Measurements from ENCODE around the gene DERL2.
A peak's percentile ranks its signal among the peaks of the same experiment; 100 is the strongest.

Gene DERL2

DNA sequence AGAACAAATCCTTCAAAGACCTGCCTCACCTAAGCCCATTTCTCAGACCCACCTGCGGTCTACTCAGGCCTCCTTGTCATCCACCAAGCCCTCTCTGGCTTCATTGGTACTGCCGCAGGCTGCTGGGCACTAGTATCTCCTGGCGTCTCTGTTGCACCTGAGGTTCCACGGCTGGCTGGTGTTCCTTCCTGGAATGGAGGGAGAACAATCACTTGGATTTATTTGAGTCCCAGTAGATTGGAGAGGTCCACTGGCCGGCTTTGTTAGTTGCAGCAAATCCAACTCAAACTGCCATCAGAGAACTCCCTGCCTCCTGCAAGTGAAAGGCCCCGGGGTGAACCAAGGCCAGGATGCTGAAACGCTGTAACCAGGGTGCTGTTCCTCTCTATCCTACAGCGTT, 15.7 kb upstream of the DERL2 start:
- no peak for DNase-seq (ENCODE audit: low read depth in 3 of 3)

DNA sequence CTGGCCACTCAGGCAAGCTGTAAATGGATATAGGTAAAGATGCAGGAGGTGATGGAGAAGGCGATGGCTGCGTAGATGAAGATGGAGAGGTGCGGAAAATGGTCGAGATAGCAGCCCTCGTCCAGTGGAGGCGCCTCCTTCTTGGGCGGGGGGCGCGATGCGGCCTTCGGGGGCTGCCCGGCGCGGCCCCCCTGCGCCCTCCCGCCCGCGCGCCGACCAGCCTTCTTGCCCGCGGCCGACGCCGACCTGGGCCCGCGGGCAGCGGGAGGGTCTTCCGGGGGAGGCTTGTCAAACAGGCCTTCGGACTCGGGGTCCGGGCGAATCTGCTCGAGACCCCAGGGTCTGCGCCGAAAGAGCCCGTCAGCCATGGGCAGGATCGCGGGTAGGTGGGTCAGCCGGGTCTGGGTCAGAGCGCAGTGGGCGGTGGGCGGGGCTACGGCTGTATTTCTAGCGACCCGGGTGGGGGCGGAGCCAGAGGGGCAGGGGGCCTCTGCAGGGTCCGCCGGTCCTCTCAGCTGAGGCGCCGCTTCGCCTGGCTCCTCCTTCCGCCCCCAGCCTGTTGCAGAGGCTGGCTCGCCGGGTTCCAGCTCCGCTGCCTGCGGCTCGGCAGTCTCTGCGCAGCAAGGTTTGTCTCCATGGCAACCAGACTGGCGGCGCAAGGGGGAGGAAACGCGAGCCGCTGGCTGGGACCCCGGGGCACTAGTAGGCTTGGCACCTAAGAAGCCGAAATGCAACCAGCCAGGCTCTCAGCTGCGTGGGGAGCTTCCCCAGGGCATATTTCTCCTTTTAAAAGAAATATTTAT, 14.8 kb upstream of the DERL2 start:
- peak; percentile 41 to 49 (median 42) for DNase-seq (ENCODE audit: low read depth in 3 of 3)

DNA sequence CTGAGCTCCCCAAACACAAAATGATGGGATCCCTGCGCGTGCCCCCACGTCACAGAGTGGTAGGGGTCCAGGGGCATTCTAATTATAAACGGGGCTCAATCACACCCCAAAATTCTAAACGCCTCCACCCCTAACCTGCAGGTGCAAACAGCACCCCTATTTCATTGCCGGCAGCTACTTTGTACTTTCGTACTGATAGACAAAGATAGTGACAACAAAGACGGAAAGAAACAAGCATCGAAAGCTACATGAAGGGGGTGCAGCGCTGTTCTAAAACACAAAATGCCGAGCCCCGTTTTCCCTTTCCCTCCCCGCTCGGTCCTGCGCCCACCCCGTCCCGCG, 14.2 kb upstream of the DERL2 start:
- DNase-seq (ENCODE audit: low read depth in 3 of 3) = no peak

DNA sequence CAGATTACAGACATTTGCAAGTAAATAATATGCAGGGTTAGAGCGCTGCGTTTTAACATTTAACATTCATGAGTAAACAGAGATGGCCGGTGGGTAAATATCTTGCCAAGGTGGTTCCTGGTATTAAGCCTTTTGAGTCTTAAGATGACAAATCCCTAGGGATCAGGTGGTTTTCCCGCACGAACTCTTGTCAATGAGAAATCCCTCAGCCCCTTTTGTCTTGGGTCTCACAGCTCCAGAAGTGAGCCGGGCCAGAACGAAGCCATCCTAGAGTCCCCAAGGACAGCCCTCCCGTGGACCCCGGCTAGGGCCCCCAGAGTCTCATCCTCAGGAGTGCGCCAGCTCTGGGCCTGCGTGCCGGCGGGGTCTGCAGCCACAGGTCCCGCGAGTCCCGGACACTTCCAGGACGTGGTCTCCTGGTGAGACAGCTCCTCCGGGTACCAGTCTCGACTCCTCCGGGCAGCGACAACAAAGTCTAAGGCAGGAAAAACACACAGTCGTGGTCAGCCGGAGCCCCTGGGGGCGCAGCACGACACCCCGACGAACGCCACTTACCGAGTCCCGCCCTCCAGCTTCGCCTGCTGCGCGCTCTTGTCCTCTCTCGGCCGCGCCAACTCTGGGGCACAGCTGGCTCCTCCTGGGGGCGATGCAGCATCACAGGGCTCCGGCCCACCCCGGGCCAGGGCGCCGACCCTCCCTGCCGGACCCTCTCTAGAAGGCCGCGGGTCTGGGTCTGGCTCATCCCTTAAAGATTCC, 13.7 kb upstream of the DERL2 start:
- DNase-seq (ENCODE audit: low read depth in 3 of 3) = no peak

DNA sequence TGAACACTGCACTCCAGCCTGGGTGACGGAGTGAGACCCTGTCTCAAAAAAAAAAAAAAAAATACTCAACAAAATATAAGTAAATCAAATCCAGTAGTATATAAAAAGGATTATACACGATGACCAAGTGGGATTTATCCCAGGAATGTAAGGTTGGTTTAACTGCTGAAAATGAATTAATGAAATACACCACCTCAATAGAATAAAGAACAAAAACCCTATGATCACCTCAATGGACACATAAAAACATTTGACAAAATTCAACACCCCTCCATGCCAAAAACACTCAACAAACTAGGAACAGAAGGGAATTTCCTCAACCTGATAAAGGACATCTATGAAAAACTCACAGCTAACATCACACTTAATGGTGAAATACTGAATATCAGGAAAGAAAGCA, 7.0 kb upstream of the DERL2 start:
- no peak for DNase-seq (ENCODE audit: low read depth in 3 of 3)

DNA sequence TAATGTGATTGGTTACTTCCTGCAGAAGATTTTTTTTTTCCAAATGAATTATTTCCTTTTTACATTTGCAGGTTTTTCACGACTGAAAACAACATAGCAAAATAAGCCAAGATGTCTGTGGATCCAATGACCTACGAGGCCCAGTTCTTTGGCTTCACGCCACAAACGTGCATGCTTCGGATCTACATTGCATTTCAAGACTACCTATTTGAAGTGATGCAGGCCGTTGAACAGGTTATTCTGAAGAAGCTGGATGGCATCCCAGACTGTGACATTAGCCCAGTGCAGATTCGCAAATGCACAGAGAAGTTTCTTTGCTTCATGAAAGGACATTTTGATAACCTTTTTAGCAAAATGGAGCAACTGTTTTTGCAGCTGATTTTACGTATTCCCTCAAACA, 2.8 kb upstream of the DERL2 start:
- DNase-seq (ENCODE audit: low read depth in 3 of 3) = no peak

DNA sequence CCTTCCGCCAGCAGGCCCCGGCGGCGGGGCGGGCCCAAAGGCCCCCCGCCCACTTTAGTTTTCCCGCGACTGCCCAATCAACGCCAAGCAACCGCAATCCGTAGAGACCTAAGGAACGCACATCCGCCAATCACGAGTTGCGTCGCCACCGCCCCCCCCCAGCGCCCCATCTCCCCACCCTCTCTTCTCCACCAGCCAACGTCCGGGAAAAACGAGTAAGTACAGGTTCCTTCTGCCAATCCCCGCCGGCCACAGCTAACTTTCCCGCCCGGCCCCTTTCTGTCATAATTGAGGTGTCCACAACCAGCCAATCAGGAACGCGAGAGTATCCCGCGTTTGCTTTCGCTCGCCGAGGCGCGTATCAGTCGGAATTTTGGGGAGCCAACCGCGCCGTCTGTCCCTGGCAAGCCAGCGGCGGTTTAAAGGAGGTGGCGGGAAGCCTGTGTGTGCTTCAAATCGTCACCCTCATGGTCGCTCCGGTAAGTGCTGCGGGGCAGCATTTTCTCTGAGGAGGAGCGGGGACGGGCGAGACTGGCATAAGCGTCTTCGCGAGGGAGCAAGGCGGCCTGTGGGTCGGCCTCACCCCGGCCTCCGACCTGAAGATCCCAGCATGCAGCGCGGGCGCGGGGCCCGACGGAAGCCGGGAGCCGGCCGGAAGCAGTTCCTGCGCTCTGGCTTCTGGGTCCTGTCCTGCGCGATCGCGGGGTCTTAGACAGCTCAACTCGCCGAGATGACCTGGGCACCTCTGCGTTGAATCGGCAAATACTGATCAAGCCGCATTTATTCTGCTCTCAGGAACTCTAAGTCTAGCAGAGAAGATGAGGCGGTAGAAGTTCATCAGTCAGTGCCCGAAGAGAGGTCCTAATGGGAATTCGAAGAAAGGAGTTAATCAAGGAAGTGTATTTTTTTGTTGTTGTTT, 487 bp upstream of the DERL2 start, which contains the start of gene MIS12:
Gene MIS12 (plus strand): TSS at position 361 of the 919 bp plus-strand sequence. CDS start 2,297 bp downstream, outside the sequence.
- DNase-seq (ENCODE audit: low read depth in 3 of 3) = peak; percentile 85 to 97 (median 94)

DNA sequence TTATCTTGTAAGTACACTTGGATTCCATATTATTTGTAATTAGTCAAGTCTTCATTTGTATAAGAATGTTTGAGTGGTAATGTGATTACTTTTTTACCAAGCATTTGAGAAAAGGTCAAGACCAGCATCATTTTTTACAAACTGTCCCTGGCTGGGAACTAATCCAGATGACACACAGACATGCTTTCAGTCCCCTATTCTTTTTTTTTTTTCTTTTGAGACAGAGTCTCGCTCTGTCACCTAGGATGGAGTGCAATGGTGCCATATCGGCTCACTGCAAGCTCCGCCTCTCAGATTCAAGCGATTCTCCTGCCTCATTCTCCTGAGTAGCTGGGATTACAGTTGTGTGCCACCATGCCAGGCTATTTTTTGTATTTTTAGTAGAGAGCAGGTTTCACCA, 4.5 kb downstream of the DERL2 start:
- DNase-seq (ENCODE audit: low read depth in 3 of 3) = no peak

DNA sequence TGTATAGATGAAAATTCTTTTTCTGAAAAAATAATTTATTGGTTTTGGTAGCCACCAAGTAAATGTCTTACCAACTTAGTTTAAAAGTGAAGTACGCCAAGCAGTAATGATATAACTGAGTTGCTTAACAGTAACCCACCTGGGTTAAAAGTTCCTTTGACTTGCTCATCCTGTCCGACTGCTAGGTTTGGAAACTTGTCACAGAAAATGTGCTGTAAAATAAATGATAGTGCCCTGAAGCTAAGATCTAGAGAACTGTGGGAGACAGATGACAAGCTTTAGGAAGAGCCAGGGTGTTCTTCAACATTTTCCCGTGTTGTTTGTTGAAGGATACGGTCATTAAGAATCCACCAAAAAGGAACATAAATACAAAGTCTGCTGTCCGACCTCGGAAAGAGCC, 5.0 kb downstream of the DERL2 start:
- no peak for DNase-seq (ENCODE audit: low read depth in 3 of 3)

DNA sequence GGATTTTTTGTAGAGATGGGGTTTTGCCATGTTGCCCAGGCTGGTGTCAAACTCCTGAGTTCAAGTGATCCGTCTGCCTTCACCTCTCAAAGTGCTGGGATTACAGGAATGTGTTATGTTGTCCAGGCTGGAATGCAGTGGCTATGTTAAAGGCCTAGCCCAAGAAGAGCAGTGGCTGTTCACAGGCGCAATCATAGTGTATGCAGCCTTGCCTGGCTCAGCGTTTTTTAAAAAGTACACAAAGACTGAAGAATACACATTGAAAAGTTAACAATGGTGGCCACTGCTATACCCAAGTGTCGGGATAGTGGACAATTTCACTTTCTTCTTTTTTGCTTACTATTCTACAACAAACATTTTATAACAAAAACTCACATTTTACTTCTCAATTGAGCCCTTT, 7.0 kb downstream of the DERL2 start:
- no peak for DNase-seq (ENCODE audit: low read depth in 3 of 3)

DNA sequence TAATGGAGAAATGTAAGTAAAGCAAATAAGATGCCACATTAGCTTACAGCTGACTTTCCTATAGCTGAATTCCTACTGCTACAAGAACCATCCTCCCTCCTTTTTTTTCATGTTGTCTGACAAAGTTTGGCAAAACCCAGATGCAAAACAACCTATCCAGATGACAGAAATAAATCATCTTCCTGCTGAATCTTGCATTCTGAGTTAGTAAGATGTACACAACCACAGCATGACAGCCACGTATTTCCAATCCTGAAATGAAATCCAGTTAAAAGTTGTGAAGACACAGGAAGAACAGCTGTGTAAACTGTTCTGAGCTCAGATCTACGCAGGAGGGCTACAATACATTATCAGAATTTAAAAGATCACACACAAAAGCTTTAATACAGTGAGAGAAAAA, 12.1 kb downstream of the DERL2 start:
- no peak for DNase-seq (ENCODE audit: low read depth in 3 of 3)

DNA sequence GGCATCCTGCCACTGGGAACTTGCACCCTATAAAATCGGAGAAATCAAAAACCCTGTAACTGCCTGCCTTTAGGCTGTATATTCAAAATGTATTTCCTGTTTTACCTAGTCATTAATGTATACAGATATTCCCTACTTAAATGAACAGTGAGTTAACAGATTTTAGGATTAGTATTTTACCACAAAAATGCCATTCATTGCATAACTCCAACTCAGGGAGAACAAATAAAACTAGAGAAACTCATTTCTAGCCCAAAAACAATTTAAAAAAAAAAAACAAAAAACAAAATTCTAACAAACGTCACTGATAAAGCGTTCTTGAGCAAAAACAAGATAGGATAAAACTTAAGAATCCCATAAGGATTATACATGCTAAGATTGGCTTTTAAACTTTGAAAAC, 13.5 kb downstream of the DERL2 start:
- no peak for DNase-seq (ENCODE audit: low read depth in 3 of 3)

DNA sequence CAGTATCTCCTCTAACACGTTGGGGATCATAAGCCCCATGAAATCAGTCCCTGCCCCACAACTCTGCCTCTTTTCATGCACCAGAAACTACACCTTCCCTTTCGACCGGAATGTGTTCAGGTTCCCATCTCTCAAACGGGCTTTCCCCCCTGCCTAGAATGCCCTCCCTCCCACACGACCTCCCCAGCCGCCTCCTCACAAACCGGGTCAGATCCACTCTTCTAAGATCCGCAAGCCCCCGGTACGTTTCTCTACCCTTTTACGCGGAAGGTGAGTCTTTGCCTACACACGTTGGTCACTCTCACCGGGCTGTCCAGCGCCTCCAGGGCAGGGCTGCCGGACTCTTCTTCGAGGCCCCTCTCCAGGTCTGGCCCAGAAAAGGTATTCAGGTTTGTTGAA, 17.9 kb downstream of the DERL2 start:
- peak in 2 of 3 experiments; percentile 10 to 26 for DNase-seq (ENCODE audit: low read depth in 3 of 3)

DNA sequence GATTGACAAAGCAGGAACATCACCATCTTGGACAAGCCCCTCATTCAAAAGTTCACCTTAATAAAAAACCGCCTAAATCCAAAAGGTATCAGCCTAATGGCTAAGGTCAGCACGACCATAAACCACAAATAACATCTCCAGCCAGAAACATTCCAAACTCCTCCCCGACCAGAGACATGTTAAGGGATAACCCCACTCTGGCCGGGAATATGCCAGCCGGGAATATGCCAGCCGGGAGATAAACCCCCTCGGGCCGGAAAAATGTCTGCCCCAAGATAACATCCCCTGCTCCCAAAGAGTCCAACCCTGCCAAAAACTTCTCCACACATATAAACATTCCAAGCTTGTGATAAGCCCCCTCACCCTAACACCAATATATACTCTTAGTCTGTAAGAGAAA, 18.6 kb downstream of the DERL2 start:
- no peak for DNase-seq (ENCODE audit: low read depth in 3 of 3)

DNA sequence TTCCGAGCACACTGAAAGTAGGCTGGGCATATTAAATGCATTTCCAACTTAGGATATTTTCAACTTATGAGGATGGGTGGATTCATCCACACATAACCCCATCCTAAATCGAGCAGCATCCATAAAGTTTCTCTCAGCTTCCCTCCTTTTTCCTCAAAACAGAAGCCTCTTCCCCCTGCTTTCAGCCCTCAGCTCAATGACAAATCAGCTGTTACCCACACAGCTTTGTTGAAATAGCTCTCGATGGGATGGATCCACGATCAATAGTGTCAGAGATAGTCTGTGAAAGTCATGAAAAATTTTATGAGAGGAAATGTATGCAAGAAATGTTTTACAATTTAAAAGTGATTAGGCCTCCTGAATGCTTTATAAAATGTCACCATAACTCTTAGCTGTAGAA, 19.7 kb downstream of the DERL2 start:
- DNase-seq (ENCODE audit: low read depth in 3 of 3) = no peak

DNA sequence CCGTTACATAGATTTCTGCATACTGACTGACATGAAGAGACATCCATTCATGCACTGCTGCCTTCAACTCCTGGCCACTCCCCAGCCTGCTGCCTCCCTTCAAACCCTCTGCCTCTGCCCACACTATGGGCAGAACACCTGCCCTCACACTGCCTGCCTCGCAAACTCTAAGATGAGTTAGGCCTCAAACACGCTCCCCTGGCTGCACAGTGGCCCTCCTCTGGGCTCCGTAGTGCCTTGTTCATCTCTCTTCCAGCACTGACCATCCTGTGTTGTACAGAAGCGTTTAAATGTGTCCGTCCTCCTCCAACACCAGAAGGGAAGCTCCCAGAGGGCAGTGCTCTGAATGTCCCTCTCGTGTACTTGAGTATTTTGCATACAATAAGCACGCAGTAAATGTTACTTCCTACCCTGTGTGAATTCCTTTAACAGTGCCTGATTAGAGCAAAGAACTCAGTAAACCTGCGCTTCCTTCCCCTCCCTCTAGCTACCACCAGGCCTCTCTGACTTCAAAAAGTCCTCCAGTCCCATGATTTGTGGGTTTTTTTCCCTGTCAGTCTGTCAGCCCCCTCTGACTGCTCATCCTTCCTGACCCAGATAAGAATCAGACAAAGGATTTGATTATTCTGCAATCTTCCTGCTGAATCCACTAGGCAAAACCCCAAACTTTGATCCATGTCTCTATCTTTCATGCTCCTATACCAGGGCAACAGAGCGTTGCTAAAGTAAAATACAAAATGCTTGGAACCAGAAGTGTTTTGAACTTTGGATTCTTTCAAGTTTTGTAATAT, 21.1 kb downstream of the DERL2 start:
- no peak for DNase-seq (ENCODE audit: low read depth in 3 of 3)

DNA sequence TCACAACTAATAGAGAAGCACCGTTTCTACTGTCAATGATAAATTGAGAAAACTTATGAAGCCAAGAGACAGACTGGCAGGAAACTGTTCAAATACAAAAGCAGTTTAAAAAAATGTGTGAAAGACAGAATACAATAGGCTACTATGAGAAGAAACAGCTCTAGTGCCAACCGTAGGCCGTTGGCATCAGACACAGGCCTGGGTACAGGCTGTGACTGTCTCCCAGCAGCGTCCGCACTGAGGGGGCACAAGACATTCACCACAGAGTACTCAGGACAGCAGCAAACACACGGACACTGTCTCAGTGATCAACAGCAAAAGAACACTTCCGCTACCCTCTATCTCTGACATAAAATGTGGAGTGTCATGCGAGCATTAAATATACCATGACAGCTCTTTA, 39.2 kb downstream of the DERL2 start:
- no peak for DNase-seq (ENCODE audit: low read depth in 3 of 3)

DNA sequence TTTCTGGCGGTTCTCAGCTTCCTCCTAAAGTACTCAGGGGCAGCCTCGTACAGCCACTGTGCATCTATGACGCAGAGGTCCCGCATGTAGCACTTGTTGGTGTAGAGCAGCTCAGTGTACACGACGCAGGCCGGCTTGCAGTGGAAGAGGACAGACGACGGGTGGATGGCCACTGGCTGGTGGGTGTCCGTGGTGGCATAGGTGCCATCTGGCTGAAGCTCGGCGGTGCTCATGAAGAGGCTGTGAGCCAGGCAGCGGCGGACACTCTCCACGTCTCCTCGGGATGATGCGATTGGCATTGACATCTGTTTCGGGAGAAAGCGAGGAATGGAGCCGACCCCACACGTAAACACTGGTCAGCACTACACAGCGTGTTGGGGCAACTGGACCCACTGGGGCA, 41.8 kb downstream of the DERL2 start:
- no peak for DNase-seq (ENCODE audit: low read depth in 3 of 3)

DNA sequence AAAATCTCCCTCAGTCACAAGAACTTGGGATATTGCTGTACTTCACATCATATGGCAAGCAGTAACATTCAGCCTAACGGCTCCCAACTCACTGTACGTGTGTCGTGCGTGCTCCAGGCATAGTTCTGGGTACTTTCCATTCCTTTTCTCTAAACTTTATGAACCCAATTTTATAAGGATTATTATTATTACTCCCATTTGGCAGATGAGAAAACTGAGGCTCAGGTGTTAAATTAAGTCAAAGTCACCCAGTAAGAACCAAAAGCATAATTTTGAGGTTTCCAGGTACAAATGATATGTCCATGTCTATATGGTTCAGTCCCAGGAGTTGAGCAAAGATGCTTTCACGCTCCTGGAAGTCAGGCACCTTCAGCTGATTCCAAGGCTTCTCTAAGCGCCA, 42.2 kb downstream of the DERL2 start:
- DNase-seq (ENCODE audit: low read depth in 3 of 3) = no peak

DNA sequence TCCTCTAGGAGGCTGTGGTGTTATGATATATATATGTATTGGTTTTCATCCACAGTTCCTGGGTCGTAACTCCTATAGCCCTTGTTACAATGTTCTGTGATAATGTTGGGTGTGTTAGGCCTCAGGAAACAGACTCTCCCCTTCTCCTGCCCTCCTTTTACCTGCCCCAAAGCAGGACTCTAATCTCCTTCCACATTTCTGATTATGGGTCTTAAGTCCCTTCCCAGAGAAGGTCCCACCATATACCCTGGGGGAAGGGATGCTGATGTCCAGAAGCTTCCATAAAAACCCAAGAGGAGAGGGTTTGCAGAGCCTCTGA, 46.6 kb downstream of the DERL2 start:
- DNase-seq (ENCODE audit: low read depth in 3 of 3) = no peak

DNA sequence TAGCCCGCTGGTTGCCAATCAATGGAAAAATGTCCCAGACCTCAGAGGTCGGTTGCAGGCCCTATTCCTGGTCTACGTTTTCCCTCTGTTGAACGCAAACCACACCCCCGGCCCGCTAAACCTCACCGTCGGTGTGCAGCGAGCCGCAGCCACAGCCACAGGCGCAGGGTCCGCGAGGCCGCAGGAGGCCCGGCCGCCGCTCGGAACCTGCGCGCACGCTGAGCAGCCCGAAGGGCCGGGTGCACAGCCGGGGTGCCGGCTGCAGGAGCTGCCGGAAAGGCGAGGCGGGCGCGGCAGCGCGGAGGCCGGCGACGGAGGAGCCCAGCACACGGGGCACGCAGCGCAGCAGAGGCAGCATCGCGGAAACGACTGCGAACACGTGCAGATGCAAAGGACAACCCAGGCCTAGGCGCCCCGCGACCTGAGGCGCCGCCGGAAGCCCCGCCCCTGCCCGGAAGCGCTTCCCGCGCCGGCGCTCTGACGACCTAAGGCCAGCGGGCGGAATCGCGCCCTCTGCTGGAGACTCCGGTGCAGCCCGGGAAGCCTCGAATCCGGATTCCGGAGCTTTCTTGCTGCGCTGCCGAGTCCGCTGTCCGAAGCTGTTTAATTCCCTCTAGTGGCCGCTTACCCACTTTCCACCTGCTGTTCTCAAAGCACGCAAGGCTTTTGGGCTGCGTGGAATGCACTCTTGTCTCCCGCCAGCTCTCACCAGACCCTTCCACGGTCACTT, 47.1 kb downstream of the DERL2 start, which contains the start of gene C1QBP:
Gene C1QBP (minus strand): TSS at position 440 of the 730 bp plus-strand sequence. CDS start 82 bp downstream, at position 358.
- peak; percentile 83 to 88 (median 84) for DNase-seq (ENCODE audit: low read depth in 3 of 3)
